Naive thymus-derived CD8-positive, alpha-beta T cell (primary cell): ENCODE results near the gene CARD9. TPM values are rescaled to one million over a fixed set of nuclear protein-coding genes. Genes with fewer than 3 reads are reported as not detected.

ENCODE experiments used
- ATAC-seq, 2 donors: fragments of 150-1000 bp; cut with Tn5 transposase in 1 of 2; sonication (Bioruptor Pico), chemical (Tn5 transposase) in 1 of 2; 1 replicate in 1 of 2; 2 replicates in 1 of 2; pipeline ENCODE4 v1.10.0; 2021; ENCODE audit warnings: mild to moderate bottlenecking in 2 of 2, moderate library complexity in 2 of 2
- POLR2A ChIA-PET: fragments of 350-600 bp; sonication (Branson Sonifier 250); formaldehyde crosslinking; loops from one replicate; lab custom pipeline; 2021; ENCODE audit warnings: antibody characterized with exemption; lab: Charles Lee
- DNase-seq, 10 donors: peaks; one replicate each; pipeline versions ENCODE4 v3.0.0 to v3.0.0-alpha.2; 2020 to 2022
- H3K27ac Mint-ChIP-seq, 10 donors: one replicate each; pipeline ENCODE4 v1.8.0; 2020 to 2022; ENCODE audit warnings: mild to moderate bottlenecking in 10 of 10, mixed read lengths in 10 of 10, moderate library complexity in 4 of 10, inconsistent platforms in 1 of 10
- H3K27me3 Mint-ChIP-seq, 5 donors: one replicate each; pipeline ENCODE4 v1.8.0; 2021 to 2022; ENCODE audit warnings: mixed read lengths in 5 of 5
- H3K36me3 Mint-ChIP-seq, 3 donors: one replicate each; pipeline ENCODE4 v1.8.0; 2020 to 2022; ENCODE audit warnings: mixed read lengths in 3 of 3, mild to moderate bottlenecking in 2 of 3, inconsistent platforms in 1 of 3
- H3K4me1 Mint-ChIP-seq, 4 donors: one replicate each; pipeline ENCODE4 v1.8.0; 2021 to 2022; ENCODE audit warnings: mixed read lengths in 4 of 4
- H3K4me3 Mint-ChIP-seq, 10 donors: one replicate each; pipeline ENCODE4 v1.8.0; 2020 to 2022; ENCODE audit warnings: mild to moderate bottlenecking in 10 of 10, mixed read lengths in 10 of 10, moderate library complexity in 6 of 10, inconsistent platforms in 1 of 10
- H3K9me3 Mint-ChIP-seq, 9 donors: one replicate each; pipeline ENCODE4 v1.8.0; 2020 to 2022; ENCODE audit warnings: mixed read lengths in 9 of 9, mild to moderate bottlenecking in 3 of 9, inconsistent platforms in 1 of 9, moderate library complexity in 1 of 9
- polyA plus RNA-seq, 3 donors: library from polyadenylated mRNA; unstranded; fragments of 300-500 nt; fragmentation: Illumina TruSeq; gene quantifications; one replicate each; pipeline ENCODE4 v1.2.3, GENCODE V29; 2021
- total RNA-seq, 8 experiments: library from RNA in 2 of 8; stranded (reverse) in 2 of 8; gene quantifications; one replicate each; pipeline ENCODE4 v1.2.3 and lab custom pipeline; 2021 to 2026

Gene CARD9
- total and polyA plus RNA-seq, 5 experiments from 2014 or later: 0.08 to 0.85 (median 0.21) TPM

GRCh38 chr9:136341042-136341655, 32.3 kb downstream of the CARD9 start:
- H3K4me3 Mint-ChIP-seq: no peak overlapping the region
- H3K9me3 Mint-ChIP-seq: no peaks in the 10 kb centered on the region
- peaks cover 0 to 3% (median 0%) of the 10 kb centered on the region in 4 donors for H3K4me1 Mint-ChIP-seq
- no peak for ATAC-seq
- POLR2A ChIA-PET: no interaction called here
- no peak for DNase-seq
- H3K36me3 Mint-ChIP-seq: no peaks in the 10 kb centered on the region
- H3K27ac Mint-ChIP-seq: no peak overlapping the region
- no peaks in the 10 kb centered on the region for H3K27me3 Mint-ChIP-seq

DNA sequence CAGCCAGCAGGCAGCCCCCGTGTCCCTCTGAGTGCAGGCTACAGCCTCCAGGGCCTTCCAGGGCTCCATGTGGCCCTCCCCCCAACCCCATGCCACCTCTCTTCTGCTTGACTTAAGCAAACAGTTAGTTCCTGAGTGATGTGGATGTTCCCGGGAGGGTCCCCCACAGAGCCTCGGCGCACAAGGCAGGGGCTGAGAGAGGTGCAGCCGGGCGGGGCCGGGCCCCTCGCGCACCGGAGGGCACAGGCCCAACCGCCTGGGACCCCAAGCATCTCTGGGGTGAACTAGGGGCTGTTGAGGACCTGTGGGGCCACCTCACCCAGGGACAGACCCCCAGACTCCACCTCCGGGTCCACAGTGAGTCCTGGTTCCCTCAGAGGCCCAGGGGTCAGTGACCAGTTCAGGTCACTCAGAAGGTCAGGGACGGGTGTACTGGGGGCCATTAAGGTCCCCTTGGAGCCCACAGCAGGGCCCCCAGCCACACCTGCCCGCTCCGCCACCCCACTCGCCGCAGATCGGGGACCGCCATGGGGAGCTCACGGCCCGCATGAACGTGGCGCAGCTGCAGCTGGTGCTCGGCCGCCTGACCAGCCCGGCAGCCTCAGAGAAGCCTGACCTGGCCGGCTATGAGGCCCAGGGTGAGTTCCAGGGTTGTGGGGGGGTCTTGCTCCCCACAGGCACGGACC, 33.0 kb downstream of the CARD9 start:
- H3K4me1 Mint-ChIP-seq: peaks cover 0 to 3% (median 0%) of the 10 kb centered on the region in 4 donors
- H3K9me3 Mint-ChIP-seq: no peaks in the 10 kb centered on the region
- H3K27me3 Mint-ChIP-seq: no peaks in the 10 kb centered on the region
- DNase-seq: no peak
- H3K4me3 Mint-ChIP-seq: no peak overlapping the region
- no peak for ATAC-seq
- no peaks in the 10 kb centered on the region for H3K36me3 Mint-ChIP-seq
- no peak overlapping the region for H3K27ac Mint-ChIP-seq
- POLR2A ChIA-PET: no interaction called here

DNA sequence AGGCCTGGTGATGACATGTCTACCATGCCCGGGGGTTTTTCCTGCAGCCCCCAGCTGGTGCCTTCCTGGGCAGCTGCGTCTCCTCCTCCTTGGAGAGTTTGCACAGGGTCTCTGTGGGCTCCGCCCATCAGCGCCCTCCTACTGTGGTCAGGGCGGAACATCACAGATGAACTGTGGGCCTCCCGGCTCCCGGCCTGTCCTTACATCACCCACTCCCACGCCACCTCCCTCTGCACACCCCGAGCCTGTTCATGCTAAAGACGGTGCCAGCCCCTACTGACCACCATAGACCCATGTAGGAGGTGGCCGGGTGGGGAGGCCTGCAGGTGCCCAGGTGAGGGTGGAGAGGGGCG, 33.5 kb downstream of the CARD9 start:
- POLR2A ChIA-PET: no interaction called here
- no peaks in the 10 kb centered on the region for H3K9me3 Mint-ChIP-seq
- ATAC-seq (no peak), DNase-seq (no peak)
- H3K27ac Mint-ChIP-seq: no peak overlapping the region
- no peaks in the 10 kb centered on the region for H3K36me3 Mint-ChIP-seq
- no peaks in the 10 kb centered on the region for H3K27me3 Mint-ChIP-seq
- H3K4me1 Mint-ChIP-seq: peaks cover 0 to 3% (median 0%) of the 10 kb centered on the region in 4 donors
- H3K4me3 Mint-ChIP-seq: no peak overlapping the region

- Mint-ChIP-seq H3K4me1 (peaks cover 0 to 3% (median 0%) of the 10 kb centered on the region in 4 donors), H3K9me3 (no peaks in the 10 kb centered on the region), H3K4me3 (no peak overlapping the region), H3K27ac (no peak overlapping the region), H3K36me3 (no peaks in the 10 kb centered on the region), H3K27me3 (no peaks in the 10 kb centered on the region)
- DNase-seq: peak in 3 of 10 donors; percentile 14 to 26 (median 21)
- ATAC-seq: no peak
- POLR2A ChIA-PET: no interaction called here
Observed at GRCh38 chr9:136339173-136339957, 34.1 kb downstream of the CARD9 start.

DNA sequence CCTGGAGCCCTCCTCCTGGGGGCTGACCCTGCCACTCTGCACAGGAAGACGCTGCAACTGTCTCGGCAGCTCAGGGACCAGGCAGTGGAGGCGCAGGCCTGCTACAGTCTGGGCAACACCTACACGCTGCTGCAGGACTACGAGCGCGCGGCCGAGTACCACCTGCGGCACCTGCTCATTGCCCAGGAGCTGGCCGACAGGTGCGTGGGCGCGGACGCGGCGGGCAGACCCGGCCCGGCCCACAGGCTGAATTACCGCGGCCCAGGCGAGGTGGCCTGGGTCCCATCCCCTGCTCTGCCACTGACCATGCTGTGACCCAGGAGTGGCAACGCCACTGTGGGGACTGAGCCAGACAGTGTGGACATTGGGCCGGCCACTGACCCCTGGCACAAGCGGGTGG, 35.0 kb downstream of the CARD9 start:
- H3K9me3 Mint-ChIP-seq: no peaks in the 10 kb centered on the region
- no peaks in the 10 kb centered on the region for H3K36me3 Mint-ChIP-seq
- ATAC-seq: no peak
- POLR2A ChIA-PET: no interaction called here
- H3K4me3 Mint-ChIP-seq: no peak overlapping the region
- H3K27ac Mint-ChIP-seq: no peak overlapping the region
- H3K4me1 Mint-ChIP-seq: peaks cover 0 to 3% (median 0%) of the 10 kb centered on the region in 4 donors
- no peaks in the 10 kb centered on the region for H3K27me3 Mint-ChIP-seq
- no peak for DNase-seq

- H3K4me3 Mint-ChIP-seq: no peak overlapping the region
- no peak for DNase-seq
- H3K27ac Mint-ChIP-seq: no peak overlapping the region
- POLR2A ChIA-PET: no interaction called here
- H3K9me3 Mint-ChIP-seq: no peaks in the 10 kb centered on the region
- H3K4me1 Mint-ChIP-seq: peaks cover 0 to 1% (median 0%) of the 10 kb centered on the region in 4 donors
- H3K27me3 Mint-ChIP-seq: no peaks in the 10 kb centered on the region
- H3K36me3 Mint-ChIP-seq: no peaks in the 10 kb centered on the region
- no peak for ATAC-seq
Observed at GRCh38 chr9:136337416-136338395, 35.8 kb downstream of the CARD9 start.

GRCh38 chr9:136336881-136337280, 36.6 kb downstream of the CARD9 start:
- no peaks in the 10 kb centered on the region for H3K27me3 Mint-ChIP-seq
- no peaks in the 10 kb centered on the region for H3K36me3 Mint-ChIP-seq
- H3K4me3 Mint-ChIP-seq: no peak overlapping the region
- H3K4me1 Mint-ChIP-seq: no peaks in the 10 kb centered on the region
- no peak overlapping the region for H3K27ac Mint-ChIP-seq
- no peaks in the 10 kb centered on the region for H3K9me3 Mint-ChIP-seq
- POLR2A ChIA-PET: no interaction called here
- ATAC-seq (no peak), DNase-seq (no peak)

DNA sequence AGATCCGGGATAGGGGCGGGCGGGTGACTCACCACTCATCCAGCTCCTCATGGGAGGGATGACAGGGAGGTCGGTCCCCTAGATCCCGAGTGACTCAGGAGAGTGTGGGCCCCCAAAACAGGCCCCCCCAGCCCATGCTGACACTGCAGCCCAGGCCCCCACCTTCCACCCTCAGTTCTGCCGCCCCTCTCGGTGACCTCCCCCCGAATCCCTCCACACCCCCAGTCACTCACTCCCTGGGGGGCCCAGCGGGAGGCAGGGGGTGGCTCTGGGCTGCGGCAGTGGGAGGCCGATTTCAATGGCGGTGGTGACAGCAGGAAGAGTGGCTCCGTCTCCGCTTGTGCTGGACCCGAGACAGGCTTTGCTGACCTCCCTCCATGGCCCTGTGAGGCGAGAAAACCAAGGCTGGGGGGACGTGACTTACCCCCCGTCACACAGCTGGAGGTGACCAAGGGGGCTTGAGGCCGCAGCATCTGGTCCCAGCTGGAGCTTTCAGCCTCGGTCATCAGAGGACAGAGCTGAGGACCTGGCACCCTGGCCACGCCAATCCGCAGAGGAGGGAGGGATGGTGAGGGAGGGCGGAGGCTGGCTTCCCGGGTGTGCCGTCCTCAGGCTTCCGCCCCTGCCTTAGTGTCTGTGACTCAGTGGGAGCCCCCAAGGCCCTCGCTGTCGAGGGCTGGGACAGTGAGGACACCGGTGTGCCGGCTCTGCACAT, 37.2 kb downstream of the CARD9 start:
- H3K36me3 Mint-ChIP-seq: no peaks in the 10 kb centered on the region
- H3K4me3 Mint-ChIP-seq: no peak overlapping the region
- no peak for DNase-seq
- H3K4me1 Mint-ChIP-seq: no peaks in the 10 kb centered on the region
- ATAC-seq: no peak
- H3K27ac Mint-ChIP-seq: no peak overlapping the region
- no peaks in the 10 kb centered on the region for H3K9me3 Mint-ChIP-seq
- POLR2A ChIA-PET: no interaction called here
- no peaks in the 10 kb centered on the region for H3K27me3 Mint-ChIP-seq

GRCh38 chr9:136335296-136336155, 37.9 kb downstream of the CARD9 start:
- POLR2A ChIA-PET: no interaction called here
- ATAC-seq (no peak), DNase-seq (no peak)
- H3K4me3 Mint-ChIP-seq: no peak overlapping the region
- H3K9me3 Mint-ChIP-seq: no peaks in the 10 kb centered on the region
- H3K36me3 Mint-ChIP-seq: no peaks in the 10 kb centered on the region
- H3K27ac Mint-ChIP-seq: no peak overlapping the region
- H3K27me3 Mint-ChIP-seq: no peaks in the 10 kb centered on the region
- H3K4me1 Mint-ChIP-seq: no peaks in the 10 kb centered on the region

GRCh38 chr9:136334541-136334940, 38.9 kb downstream of the CARD9 start:
- H3K27me3 Mint-ChIP-seq: no peaks in the 10 kb centered on the region
- no peaks in the 10 kb centered on the region for H3K9me3 Mint-ChIP-seq
- ATAC-seq (no peak), DNase-seq (no peak)
- H3K27ac Mint-ChIP-seq: no peak overlapping the region
- no peaks in the 10 kb centered on the region for H3K4me1 Mint-ChIP-seq
- no peaks in the 10 kb centered on the region for H3K36me3 Mint-ChIP-seq
- POLR2A ChIA-PET: no interaction called here
- no peak overlapping the region for H3K4me3 Mint-ChIP-seq

- no peak for ATAC-seq
- no peak overlapping the region for H3K4me3 Mint-ChIP-seq
- POLR2A ChIA-PET: interaction anchor here (0.6 kb wide), 1 partner anchor 484 kb away, joined by 3 read pairs; no protein-coding TSS in a partner anchor
- peaks cover 2 to 5% (median 4%) of the 10 kb centered on the region in 4 donors for H3K4me1 Mint-ChIP-seq
- H3K36me3 Mint-ChIP-seq: no peaks in the 10 kb centered on the region
- H3K9me3 Mint-ChIP-seq: no peaks in the 10 kb centered on the region
- no peak for DNase-seq
- H3K27ac Mint-ChIP-seq: no peak overlapping the region
- H3K27me3 Mint-ChIP-seq: peaks cover 0 to 2% (median 0%) of the 10 kb centered on the region in 5 donors
Observed at GRCh38 chr9:136333486-136333885, 40.0 kb downstream of the CARD9 start.
